ENCODE measurements around the gene PKP4. TPM values are rescaled to one million over a fixed set of nuclear protein-coding genes. Genes with fewer than 3 reads are reported as not detected.

Gene PKP4
- total RNA-seq, result 36.6 and 40.1 TPM in 2 replicates

DNA sequence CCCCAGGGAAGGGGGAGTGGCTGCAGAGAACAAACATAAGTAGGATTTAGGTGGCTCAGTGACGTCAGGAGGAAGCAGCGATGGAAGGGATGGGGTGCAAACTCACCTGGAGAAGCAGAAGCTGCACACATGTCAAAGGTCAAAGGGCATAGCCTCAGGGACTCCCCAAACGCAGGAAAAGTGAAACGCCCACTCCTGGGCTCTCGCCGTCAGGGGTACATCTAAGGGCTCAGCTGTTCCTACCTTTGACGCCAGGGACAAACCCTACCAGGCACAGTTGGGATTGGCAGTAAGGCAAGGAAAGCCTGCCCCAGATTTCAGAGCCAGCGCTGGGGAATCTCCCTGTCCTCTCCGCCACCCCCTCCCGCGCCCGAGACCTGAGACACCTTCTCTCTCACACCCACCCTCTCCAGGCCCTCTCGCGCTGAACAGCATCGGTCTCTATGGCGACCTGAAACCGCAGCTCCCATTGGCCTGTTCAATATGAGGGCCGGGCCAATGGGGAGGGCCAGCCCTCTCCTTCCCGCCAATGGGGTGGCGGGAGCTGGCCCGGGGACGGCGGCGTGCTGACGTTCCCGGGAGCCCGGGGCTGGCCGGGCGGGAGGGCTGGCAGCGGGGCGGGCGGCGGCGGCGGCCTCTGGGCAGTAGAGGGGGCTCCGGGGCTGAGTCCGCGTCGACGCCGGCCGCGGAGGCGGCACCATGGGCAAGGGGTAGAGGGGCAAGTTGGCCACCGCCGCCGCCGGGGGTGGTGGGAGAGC lies at the start of gene PKP4, which contains the start of gene CCDC148:
Gene PKP4 (plus strand): TSS at position 644 of the 758 bp plus-strand sequence. CDS start 76,233 bp downstream, outside the sequence.
Gene CCDC148 (minus strand): TSS at position 445 of the 758 bp plus-strand sequence. CDS start 314 bp downstream, at position 131.

Other genes with a start within 250 kb of the PKP4 start
- gene CCDC148, start 199 bp upstream of the PKP4 start, total RNA-seq, result 0.77 and 2.0 TPM in 2 replicates